WTC11 (cell line): ENCODE data around the gene RIMBP2.

Experiments
- TF ChIP-seq, protein P1 (sequence below): fragments of 200-600 bp; IDR thresholded peaks from 2 replicates; pipeline ENCODE4 v1.8.0; 2022; ENCODE audit warnings: antibody characterized with exemption
- TF ChIP-seq, protein P2 (sequence below): sonication (generic); formaldehyde crosslinking; conservative IDR thresholded peaks from 2 replicates; pipeline ENCODE4 v1.8.1; 2022; ENCODE audit warnings: mild to moderate bottlenecking, missing genetic modification reagents
- TF ChIP-seq, protein P3 (sequence below): sonication (generic); formaldehyde crosslinking; IDR thresholded peaks from 2 replicates; pipeline ENCODE4 v1.8.0; 2022; ENCODE audit warnings: mild to moderate bottlenecking, missing genetic modification reagents
- TF ChIP-seq, protein P4 (sequence below): sonication (generic); formaldehyde crosslinking; IDR thresholded peaks from 2 replicates; pipeline ENCODE4 v1.8.1; 2022; ENCODE audit warnings: low read depth, mild to moderate bottlenecking, moderate library complexity, missing genetic modification reagents, borderline replicate concordance

DNA sequence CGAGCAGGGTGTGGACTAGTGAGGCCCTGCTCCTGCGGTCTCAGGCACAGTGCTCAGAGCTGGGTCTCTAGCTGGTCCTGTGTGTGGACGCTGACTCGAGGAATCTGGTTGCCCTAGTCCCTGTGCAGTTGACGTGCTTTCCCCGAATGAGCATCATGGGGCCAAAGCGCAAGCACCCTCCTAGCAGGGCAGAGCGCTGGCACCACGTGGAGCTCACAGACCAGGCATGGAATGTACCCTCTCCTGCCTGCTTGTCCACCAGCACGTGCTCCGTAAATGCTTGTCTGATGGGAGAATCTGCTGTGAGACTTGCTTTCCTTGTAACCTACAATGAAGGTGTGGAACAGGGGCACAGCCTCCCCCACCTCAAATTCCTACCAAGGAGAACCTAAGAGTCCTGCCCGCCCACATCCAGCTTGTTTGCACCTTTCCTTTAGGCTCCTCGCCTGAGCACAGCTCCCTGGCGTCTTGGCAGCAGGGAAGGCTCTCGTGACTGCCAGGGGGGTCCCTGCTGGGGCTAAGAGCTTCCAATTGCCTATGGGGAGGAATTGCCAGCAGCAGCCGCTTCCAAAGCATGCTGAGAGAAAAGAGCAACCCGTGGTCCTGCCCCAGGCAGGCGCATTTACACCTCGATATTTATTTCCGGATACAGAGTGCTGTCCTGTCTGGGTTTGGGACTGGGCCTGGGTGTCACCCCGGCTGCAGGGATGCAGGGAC, 253.4 kb downstream of the RIMBP2 start:
- TF ChIP-seq, protein P1, sequence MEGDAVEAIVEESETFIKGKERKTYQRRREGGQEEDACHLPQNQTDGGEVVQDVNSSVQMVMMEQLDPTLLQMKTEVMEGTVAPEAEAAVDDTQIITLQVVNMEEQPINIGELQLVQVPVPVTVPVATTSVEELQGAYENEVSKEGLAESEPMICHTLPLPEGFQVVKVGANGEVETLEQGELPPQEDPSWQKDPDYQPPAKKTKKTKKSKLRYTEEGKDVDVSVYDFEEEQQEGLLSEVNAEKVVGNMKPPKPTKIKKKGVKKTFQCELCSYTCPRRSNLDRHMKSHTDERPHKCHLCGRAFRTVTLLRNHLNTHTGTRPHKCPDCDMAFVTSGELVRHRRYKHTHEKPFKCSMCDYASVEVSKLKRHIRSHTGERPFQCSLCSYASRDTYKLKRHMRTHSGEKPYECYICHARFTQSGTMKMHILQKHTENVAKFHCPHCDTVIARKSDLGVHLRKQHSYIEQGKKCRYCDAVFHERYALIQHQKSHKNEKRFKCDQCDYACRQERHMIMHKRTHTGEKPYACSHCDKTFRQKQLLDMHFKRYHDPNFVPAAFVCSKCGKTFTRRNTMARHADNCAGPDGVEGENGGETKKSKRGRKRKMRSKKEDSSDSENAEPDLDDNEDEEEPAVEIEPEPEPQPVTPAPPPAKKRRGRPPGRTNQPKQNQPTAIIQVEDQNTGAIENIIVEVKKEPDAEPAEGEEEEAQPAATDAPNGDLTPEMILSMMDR = no peak
- TF ChIP-seq, protein P2, sequence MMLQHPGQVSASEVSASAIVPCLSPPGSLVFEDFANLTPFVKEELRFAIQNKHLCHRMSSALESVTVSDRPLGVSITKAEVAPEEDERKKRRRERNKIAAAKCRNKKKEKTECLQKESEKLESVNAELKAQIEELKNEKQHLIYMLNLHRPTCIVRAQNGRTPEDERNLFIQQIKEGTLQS (CRISPR knock-in tag) = no peak
- TF ChIP-seq, protein P3, sequence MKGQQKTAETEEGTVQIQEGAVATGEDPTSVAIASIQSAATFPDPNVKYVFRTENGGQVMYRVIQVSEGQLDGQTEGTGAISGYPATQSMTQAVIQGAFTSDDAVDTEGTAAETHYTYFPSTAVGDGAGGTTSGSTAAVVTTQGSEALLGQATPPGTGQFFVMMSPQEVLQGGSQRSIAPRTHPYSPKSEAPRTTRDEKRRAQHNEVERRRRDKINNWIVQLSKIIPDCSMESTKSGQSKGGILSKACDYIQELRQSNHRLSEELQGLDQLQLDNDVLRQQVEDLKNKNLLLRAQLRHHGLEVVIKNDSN (CRISPR knock-in tag) = no peak
- TF ChIP-seq, protein P4, sequence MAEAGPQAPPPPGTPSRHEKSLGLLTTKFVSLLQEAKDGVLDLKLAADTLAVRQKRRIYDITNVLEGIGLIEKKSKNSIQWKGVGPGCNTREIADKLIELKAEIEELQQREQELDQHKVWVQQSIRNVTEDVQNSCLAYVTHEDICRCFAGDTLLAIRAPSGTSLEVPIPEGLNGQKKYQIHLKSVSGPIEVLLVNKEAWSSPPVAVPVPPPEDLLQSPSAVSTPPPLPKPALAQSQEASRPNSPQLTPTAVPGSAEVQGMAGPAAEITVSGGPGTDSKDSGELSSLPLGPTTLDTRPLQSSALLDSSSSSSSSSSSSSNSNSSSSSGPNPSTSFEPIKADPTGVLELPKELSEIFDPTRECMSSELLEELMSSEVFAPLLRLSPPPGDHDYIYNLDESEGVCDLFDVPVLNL (CRISPR knock-in tag) = no peak
